GM12878 (cell line): ENCODE data around the gene CERKL. TPM values are rescaled to one million over a fixed set of nuclear protein-coding genes. Genes with fewer than 3 reads are reported as not detected.

Experiments
- ATAC-seq: fragments of 200-7000 bp; cut with Tn5 transposase; 3 replicates; pipeline ENCODE4 v1.9.1; 2020; ENCODE audit warnings: mild to moderate bottlenecking, moderate library complexity
- BruUV-seq: library from RNA; stranded (reverse); fragments of 400-500 nt; replicated peaks from 2 replicates; lab custom pipeline; 2021; lab: Mats Ljungman, UMichigan
- CTCF ChIA-PET: fragments of 300-600 bp; sonication (Branson Sonifier 250); formaldehyde crosslinking; extraction: SDS; loops from one replicate; lab custom pipeline; 2021; ENCODE audit warnings: inconsistent platforms; lab: Yijun Ruan, JAX
- POLR2A ChIA-PET: fragments of 350-600 bp; formaldehyde crosslinking; extraction: SDS; loops from one replicate; lab custom pipeline; 2021; ENCODE audit warnings: inconsistent platforms; lab: Charles Lee
- RAD21 ChIA-PET: fragments of 300-600 bp; sonication (Branson Sonifier 250); formaldehyde crosslinking; loops from one replicate; lab custom pipeline; 2023; ENCODE audit warnings: antibody characterized with exemption; ENCODE audit not compliant: unreplicated experiment; lab: Charles Lee
- SMC1A ChIA-PET: fragments of 300-600 bp; sonication (Branson Sonifier 250); formaldehyde crosslinking; loops from one replicate; lab custom pipeline; 2023; ENCODE audit not compliant: unreplicated experiment, uncharacterized antibody; lab: Charles Lee
- DNase-seq: peaks from one replicate; pipeline ENCODE4 v3.0.0-alpha.2; 2011; ENCODE audit warnings: low read depth, low spot score
- FAIRE-seq: peaks from 3 replicates; lab custom pipeline; 2011; peaks lifted over from hg19 to GRCh38; lab: Jason Lieb, UNC
- H2AFZ ChIP-seq: 2 replicates; pipeline ENCODE4 v1.6.0; 2011; ENCODE audit warnings: low read depth, low read length, control low read depth; ENCODE audit not compliant: control insufficient read depth
- H3K27ac ChIP-seq: 2 replicates; pipeline ENCODE4 v1.5.1; 2011; ENCODE audit warnings: control low read depth; ENCODE audit not compliant: control insufficient read depth, insufficient read depth
- H3K27me3 ChIP-seq, 2 experiments: replicated peaks in 1 of 2; 2 replicates each; pipeline versions ENCODE4 v1.6.0 to v1.6.1; 2011; ENCODE audit warnings: low read length in 1 of 2; ENCODE audit not compliant: control insufficient read depth in 2 of 2, insufficient read depth in 2 of 2
- H3K36me3 ChIP-seq, 2 experiments: 2 replicates each; pipeline ENCODE4 v1.5.1; 2011; ENCODE audit warnings: low read length in 1 of 2; ENCODE audit not compliant: control insufficient read depth in 2 of 2, insufficient read depth in 2 of 2
- H3K4me1 ChIP-seq: 2 replicates; pipeline ENCODE4 v1.6.1; 2011; ENCODE audit warnings: mild to moderate bottlenecking, low read length, moderate library complexity, mixed read lengths; ENCODE audit not compliant: control insufficient read depth, insufficient read depth
- H3K4me2 ChIP-seq: 2 replicates; pipeline ENCODE4 v1.6.0; 2011; ENCODE audit warnings: control low read depth; ENCODE audit not compliant: control insufficient read depth, insufficient read depth
- H3K4me3 ChIP-seq: fragments of 200-600 bp; sonication (generic); 2 replicates; pipeline ENCODE4 v1.5.1; 2016
- H3K79me2 ChIP-seq: 2 replicates; pipeline ENCODE4 v1.6.0; 2011; ENCODE audit warnings: low read length; ENCODE audit not compliant: control insufficient read depth, insufficient read depth
- H3K9ac ChIP-seq: 2 replicates; pipeline ENCODE4 v1.8.0; 2011; ENCODE audit warnings: low read length, control low read depth, mixed read lengths; ENCODE audit not compliant: control insufficient read depth, insufficient read depth
- H3K9me3 ChIP-seq: replicated peaks from 3 replicates; pipeline ENCODE4 v1.5.1; 2011; ENCODE audit warnings: mild to moderate bottlenecking, low read length; ENCODE audit not compliant: control insufficient read depth, insufficient read depth
- H4K20me1 ChIP-seq: 2 replicates; pipeline ENCODE4 v1.6.0; 2011; ENCODE audit not compliant: control insufficient read depth, insufficient read depth
- BACH1 ChIP-seq: fragments of 450-650 bp; IDR thresholded peaks from 2 replicates; pipeline ENCODE4 v1.6.1; 2017; ENCODE audit warnings: mild to moderate bottlenecking, borderline replicate concordance
- CBFB ChIP-seq: IDR thresholded peaks from 2 replicates; pipeline ENCODE4 v1.6.1; 2016; ENCODE audit warnings: antibody characterized with exemption, low read depth
- CREB1 ChIP-seq: IDR thresholded peaks from 2 replicates; pipeline ENCODE4 v1.6.1; 2012; ENCODE audit warnings: low read depth, mild to moderate bottlenecking, inconsistent platforms
- E2F8 ChIP-seq: fragments of 450-650 bp; IDR thresholded peaks from 2 replicates; pipeline ENCODE4 v1.6.1; 2018; ENCODE audit warnings: mild to moderate bottlenecking, low read depth, moderate library complexity; ENCODE audit not compliant: partially characterized antibody
- IKZF1 ChIP-seq: fragments of 450-650 bp; conservative IDR thresholded peaks from 2 replicates; pipeline ENCODE4 v1.6.1; 2017; ENCODE audit warnings: antibody characterized with exemption, mild to moderate bottlenecking
- JUND ChIP-seq: IDR thresholded peaks from 2 replicates; pipeline ENCODE4 v1.6.1; 2012; ENCODE audit warnings: low read depth, mild to moderate bottlenecking, low read length, improper control_type of control experiment, moderate library complexity
- MEF2B ChIP-seq: fragments of 450-650 bp; IDR thresholded peaks from 2 replicates; pipeline ENCODE4 v1.6.1; 2018; ENCODE audit warnings: mild to moderate bottlenecking, moderate library complexity; ENCODE audit not compliant: partially characterized antibody, poor library complexity, severe bottlenecking
- MYC ChIP-seq: IDR thresholded peaks from 2 replicates; pipeline ENCODE4 v1.6.1; 2011; ENCODE audit warnings: mild to moderate bottlenecking, low read length, moderate library complexity, inconsistent platforms; ENCODE audit not compliant: insufficient read depth, insufficient replicate concordance, insufficient read length, severe bottlenecking
- NFIC ChIP-seq: IDR thresholded peaks from 2 replicates; pipeline ENCODE4 v1.6.1; 2012; ENCODE audit warnings: low read depth, mild to moderate bottlenecking, inconsistent platforms, low read length, moderate library complexity
- NKRF ChIP-seq: fragments of 450-650 bp; conservative IDR thresholded peaks from 2 replicates; pipeline ENCODE4 v1.6.1; 2017; ENCODE audit warnings: mild to moderate bottlenecking, moderate library complexity
- PAX8 ChIP-seq: fragments of 450-650 bp; IDR thresholded peaks from 2 replicates; pipeline ENCODE4 v1.6.1; 2017; ENCODE audit warnings: mild to moderate bottlenecking, moderate library complexity
- RELA ChIP-seq: fragments of 450-650 bp; IDR thresholded peaks from 2 replicates; pipeline ENCODE4 v1.8.0; 2014; ENCODE audit warnings: borderline replicate concordance; ENCODE audit not compliant: partially characterized antibody
- USF2 ChIP-seq: IDR thresholded peaks from 2 replicates; pipeline ENCODE4 v1.6.1; 2011; ENCODE audit warnings: low read depth, low read length, improper control_type of control experiment, borderline replicate concordance
- WGBS: methylation state at CpG from one replicate; pipeline ENCODE4 v1.1.6; 2016; ENCODE audit warnings: low lambda C conversion rate; ENCODE audit not compliant: insufficient replicate concordance, insufficient coverage; ENCODE audit errors: missing lambda C conversion rate; 5-methylcytosine and 5-hydroxymethylcytosine counted together
- in situ Hi-C: fragments of 300-500 bp; cut with MboI; formaldehyde crosslinking; loops from 9 replicates; pipeline ENCODE4 v1.14.3; 2018; ENCODE audit warnings: mixed read lengths
- intact Hi-C: fragments of 100-400 bp; cut with micrococcal nuclease; formaldehyde crosslinking; loops from one replicate; pipeline ENCODE4 v1.14.2; 2022; ENCODE audit not compliant: unreplicated experiment
- polyA plus RNA-seq, 11 experiments: library from polyadenylated mRNA; depleted of rRNA in 4 of 11; unstranded in 6 of 11; stranded (reverse) in 5 of 11; fragments of >200 nt; fragmentation: Nextera tagmentation in 4 of 11; fragmentation: Illumina TruSeq in 1 of 11; extraction: Ambion mirVana in 4 of 11; extraction: Trizol in 1 of 11; gene quantifications; 1 replicate in 1 of 11; 2 replicates in 10 of 11; pipeline versions ENCODE4 v1.2.1 to v1.2.3, GENCODE V29; 2011 to 2016; ENCODE audit warnings: inconsistent platforms in 2 of 11, missing spikeins in 2 of 11, low read depth in 1 of 11
- total RNA-seq, 4 experiments: library from RNA; depleted of rRNA in 3 of 4; stranded (reverse); fragments of >200 nt in 3 of 4; fragmentation: Illumina TruSeq in 1 of 4; extraction: Trizol in 1 of 4; gene quantifications; 2 replicates each; pipeline versions ENCODE4 v1.2.1 to v1.2.3, GENCODE V29; 2013 to 2021

Gene CERKL
- total and polyA plus RNA-seq, 10 of the 15 experiments (the other 5 are each of a cell fraction or from before 2014, with no cell fraction given) = 0.05 to 23.0 (median 6.0) TPM; not detected in 2

GRCh38 chr2:181528441-181528840 lies 128.5 kb downstream of the CERKL start:
- no peaks in the 10 kb centered on the region for H3K4me1 ChIP-seq
- ChIA-PET SMC1A (no interaction called here), RAD21 (no interaction called here), CTCF (interaction anchor here (2.7 kb wide), 1 partner anchor 18 kb away, joined by 6 read pairs; no protein-coding TSS in a partner anchor), POLR2A (no interaction called here)
- H3K27ac ChIP-seq = no peak overlapping the region
- no peaks in the 10 kb centered on the region for H3K9me3 ChIP-seq
- no peaks in the 10 kb centered on the region for H3K27me3 ChIP-seq
- TF ChIP-seq CBFB (no peak), USF2 (no peak), PAX8 (no peak), MYC (no peak)
- no peak overlapping the region for H3K9ac ChIP-seq
- intact Hi-C loops = no loop called here
- H4K20me1 ChIP-seq = no peaks in the 10 kb centered on the region
- peaks cover 0 to 37% of the 10 kb centered on the region in 2 experiments for H3K36me3 ChIP-seq
- WGBS = 100% methylated on average over 1 of the region's 1 CpG
- no TSS peak for BruUV-seq
- no peak overlapping the region for H2AFZ ChIP-seq
- DNase-seq = no peak
- H3K4me2 ChIP-seq = no peak overlapping the region
- no peak for FAIRE-seq
- no peak for ATAC-seq
- in situ Hi-C loops = no loop called here
- H3K79me2 ChIP-seq = no peaks in the 10 kb centered on the region
- no peak overlapping the region for H3K4me3 ChIP-seq

- Histone ChIP-seq H4K20me1 (no peaks in the 10 kb centered on the region), H2AFZ (no peak overlapping the region), H3K79me2 (no peaks in the 10 kb centered on the region), H3K9me3 (no peaks in the 10 kb centered on the region), H3K27ac (no peak overlapping the region), H3K9ac (no peak overlapping the region), H3K27me3 (no peaks in the 10 kb centered on the region), H3K4me3 (no peak overlapping the region), H3K4me1 (no peaks in the 10 kb centered on the region), H3K36me3 (peaks cover 0 to 42% of the 10 kb centered on the region in 2 experiments), H3K4me2 (no peak overlapping the region)
- RAD21 ChIA-PET = no interaction called here
- ATAC-seq (no peak), FAIRE-seq (no peak), DNase-seq (no peak)
- CTCF ChIA-PET = interaction anchor here (0.7 to 1.2 kb wide), 2 partner anchors 22 to 53 kb away, joined by 3 read pairs; no protein-coding TSS in a partner anchor
- POLR2A ChIA-PET = no interaction called here
- 97% methylated on average over 6 of the region's 6 CpGs for WGBS
- SMC1A ChIA-PET = no interaction called here
- intact Hi-C loops = no loop called here
- in situ Hi-C loops = no loop called here
- no TSS peak for BruUV-seq
- TF ChIP-seq JUND (no peak), CREB1 (no peak), RELA (no peak), BACH1 (no peak), MEF2B (no peak), NKRF (no peak), E2F8 (no peak), NFIC (no peak), IKZF1 (no peak)
Measured at GRCh38 chr2:181527058-181527457, 129.8 kb downstream of the CERKL start.
